Keratinocyte (primary cell): ENCODE data around the gene SKI.

Experiments used
- CTCF ChIP-seq, 3 experiments: IDR thresholded peaks in 1 of 3; conservative IDR thresholded peaks in 1 of 3; optimal IDR thresholded peaks in 1 of 3; 2 replicates in 2 of 3; 3 replicates in 1 of 3; pipeline versions ENCODE3 to v1.5.1; 2011; ENCODE audit warnings: low read length in 3 of 3, mild to moderate bottlenecking in 3 of 3, moderate library complexity in 2 of 3, control low read depth in 1 of 3, inconsistent platforms in 1 of 3; ENCODE audit not compliant: insufficient read depth in 2 of 3; ENCODE audit errors: extremely low read depth in 1 of 3
- EZH2 ChIP-seq: IDR thresholded peaks from one replicate; pipeline ENCODE4 v1.6.1; 2012; ENCODE audit warnings: inconsistent platforms, mild to moderate bottlenecking, low read length, moderate library complexity

GRCh38 chr1:2250721-2251281, 22.7 kb downstream of the SKI start:
- TF ChIP-seq CTCF (optimal IDR thresholded peaks at IDR 0.05 in 1 of 3, IDR thresholded peaks at IDR 0.05 in 1 of 3, conservative IDR thresholded peaks at IDR 0.05 in 1 of 3; ENCODE audit: extremely low read depth in 1 of 3, insufficient read depth in 2 of 3, low read length in 3 of 3) = no peak
- TF ChIP-seq EZH2 = no peak
